BLaER1 (cell line): ENCODE results near the gene CENPO.

Experiments
- H3K27ac ChIP-seq: shearing (Covaris generic); formaldehyde crosslinking; 2 replicates; pipeline ENCODE4 v1.8.1; 2022
- H3K27me3 ChIP-seq: shearing (Covaris generic); formaldehyde crosslinking; 2 replicates; pipeline ENCODE4 v1.8.1; 2022
- H3K36me3 ChIP-seq: shearing (Covaris generic); formaldehyde crosslinking; 2 replicates; pipeline ENCODE4 v1.8.1; 2022
- H3K4me1 ChIP-seq: shearing (Covaris generic); formaldehyde crosslinking; 2 replicates; pipeline ENCODE4 v1.8.1; 2022
- H3K4me2 ChIP-seq: shearing (Covaris generic); formaldehyde crosslinking; 2 replicates; pipeline ENCODE4 v1.8.1; 2022
- H3K4me3 ChIP-seq: shearing (Covaris generic); formaldehyde crosslinking; 2 replicates; pipeline ENCODE4 v1.8.1; 2022
- H3K9ac ChIP-seq: shearing (Covaris generic); formaldehyde crosslinking; 2 replicates; pipeline ENCODE4 v1.8.1; 2022
- H3K9me3 ChIP-seq: shearing (Covaris generic); formaldehyde crosslinking; 2 replicates; pipeline ENCODE4 v1.8.1; 2022
- H4K20me1 ChIP-seq: shearing (Covaris generic); formaldehyde crosslinking; 2 replicates; pipeline ENCODE4 v1.8.1; 2022
- Cebpa-rat ChIP-seq: shearing (Covaris generic); IDR thresholded peaks from 2 replicates; pipeline ENCODE4 v1.8.1; 2022

Gene CENPO

GRCh38 chr2:24820598-24821432, 27.6 kb downstream of the CENPO start:
- no peaks in the 10 kb centered on the region for H4K20me1 ChIP-seq
- no peak for TF ChIP-seq Cebpa-rat
- no peak overlapping the region for H3K27ac ChIP-seq
- peaks cover 96% of the 10 kb centered on the region for H3K36me3 ChIP-seq
- H3K27me3 ChIP-seq: no peaks in the 10 kb centered on the region
- no peak overlapping the region for H3K4me2 ChIP-seq
- no peak overlapping the region for H3K4me3 ChIP-seq
- H3K9me3 ChIP-seq: no peaks in the 10 kb centered on the region
- no peak overlapping the region for H3K9ac ChIP-seq
- peaks cover 6% of the 10 kb centered on the region for H3K4me1 ChIP-seq

GRCh38 chr2:24821433-24821891, 28.2 kb downstream of the CENPO start:
- Histone ChIP-seq H3K4me1 (peaks cover 13% of the 10 kb centered on the region), H3K4me2 (no peak overlapping the region), H3K4me3 (no peak overlapping the region), H3K9me3 (no peaks in the 10 kb centered on the region), H3K27me3 (no peaks in the 10 kb centered on the region), H3K9ac (no peak overlapping the region), H4K20me1 (no peaks in the 10 kb centered on the region), H3K36me3 (peaks cover 96% of the 10 kb centered on the region), H3K27ac (no peak overlapping the region)
- no peak for TF ChIP-seq Cebpa-rat

GRCh38 chr2:24822049-24822706, 29.0 kb downstream of the CENPO start:
- Histone ChIP-seq H3K4me2 (no peak overlapping the region), H3K36me3 (peaks cover 93% of the 10 kb centered on the region), H3K9me3 (no peaks in the 10 kb centered on the region), H3K4me3 (no peak overlapping the region), H4K20me1 (no peaks in the 10 kb centered on the region), H3K27ac (no peak overlapping the region), H3K27me3 (no peaks in the 10 kb centered on the region), H3K9ac (no peak overlapping the region), H3K4me1 (peaks cover 20% of the 10 kb centered on the region)
- no peak for TF ChIP-seq Cebpa-rat

GRCh38 chr2:24824071-24824588, 30.9 kb downstream of the CENPO start:
- TF ChIP-seq Cebpa-rat: no peak
- Histone ChIP-seq H3K9me3 (no peaks in the 10 kb centered on the region), H3K36me3 (peaks cover 78% of the 10 kb centered on the region), H3K4me1 (peaks cover 26% of the 10 kb centered on the region), H3K9ac (no peak overlapping the region), H3K27ac (no peak overlapping the region), H3K4me2 (no peak overlapping the region), H3K4me3 (no peak overlapping the region), H4K20me1 (0 out of 2 replicates have a peak, but pooled peaks cover 6% of the 10 kb centered on the region), H3K27me3 (no peaks in the 10 kb centered on the region)

- no peak for TF ChIP-seq Cebpa-rat
- Histone ChIP-seq H3K27ac (no peak overlapping the region; the same call in 1 of the 2 replicates), H3K27me3 (no peaks in the 10 kb centered on the region), H3K4me3 (no peak overlapping the region), H3K4me1 (peaks cover 26% of the 10 kb centered on the region), H3K9ac (no peak overlapping the region), H4K20me1 (0 out of 2 replicates have a peak, but pooled peaks cover 6% of the 10 kb centered on the region), H3K9me3 (no peaks in the 10 kb centered on the region), H3K36me3 (peaks cover 72% of the 10 kb centered on the region), H3K4me2 (no peak overlapping the region)
These were observed 32.0 kb downstream of the CENPO start for GRCh38 chr2:24824966-24825882.

GRCh38 chr2:24825883-24826772, 32.9 kb downstream of the CENPO start:
- TF ChIP-seq Cebpa-rat: no peak
- H3K9me3 ChIP-seq: no peaks in the 10 kb centered on the region
- no peaks in the 10 kb centered on the region for H3K27me3 ChIP-seq
- peak overlapping the region; percentile 41; the same call in 1 of the 2 replicates for H3K9ac ChIP-seq
- H3K27ac ChIP-seq: peak overlapping the region; percentile 22; the same call in 1 of the 2 replicates
- H3K36me3 ChIP-seq: peaks cover 72% of the 10 kb centered on the region
- peaks cover 26% of the 10 kb centered on the region for H3K4me1 ChIP-seq
- no peak overlapping the region for H3K4me3 ChIP-seq
- H3K4me2 ChIP-seq: peak overlapping the region; percentile 25; the same call in 1 of the 2 replicates
- H4K20me1 ChIP-seq: 0 out of 2 replicates have a peak, but pooled peaks cover 6% of the 10 kb centered on the region

GRCh38 chr2:24826773-24827145, 33.5 kb downstream of the CENPO start:
- no peak for TF ChIP-seq Cebpa-rat
- Histone ChIP-seq H3K4me2 (no peak overlapping the region), H3K27me3 (no peaks in the 10 kb centered on the region), H3K4me3 (no peak overlapping the region), H3K9me3 (no peaks in the 10 kb centered on the region), H3K4me1 (peaks cover 26% of the 10 kb centered on the region), H3K36me3 (peaks cover 69% of the 10 kb centered on the region), H4K20me1 (0 out of 2 replicates have a peak, but pooled peaks cover 6% of the 10 kb centered on the region), H3K9ac (no peak overlapping the region), H3K27ac (no peak overlapping the region)

- H3K27ac ChIP-seq: no peak overlapping the region
- H3K27me3 ChIP-seq: no peaks in the 10 kb centered on the region
- no peak overlapping the region for H3K4me3 ChIP-seq
- H3K4me1 ChIP-seq: peaks cover 26% of the 10 kb centered on the region
- H3K9me3 ChIP-seq: no peaks in the 10 kb centered on the region
- no peak overlapping the region for H3K9ac ChIP-seq
- H3K4me2 ChIP-seq: peak overlapping the region; percentile 54
- H3K36me3 ChIP-seq: peaks cover 61% of the 10 kb centered on the region
- H4K20me1 ChIP-seq: 0 out of 2 replicates have a peak, but pooled peaks cover 6% of the 10 kb centered on the region
- no peak for TF ChIP-seq Cebpa-rat
These were observed 34.4 kb downstream of the CENPO start for GRCh38 chr2:24827321-24828237.
